Muscle of arm (tissue), 12 donors: Measurements from ENCODE around the gene SEMA6A. TPM values are rescaled to one million over a fixed set of nuclear protein-coding genes. Genes with fewer than 3 reads are reported as not detected.
"Not testable (repeated sequence)": the region's sequence is repeated elsewhere in the genome, so short reads cannot be mapped to it uniquely, and the experiment has no call there.

ENCODE experiments used
- DNase-seq: peaks from one replicate; pipeline ENCODE4 v3.0.0-alpha.2; 2013
- polyA plus RNA-seq, 12 donors: library from polyadenylated mRNA; unstranded; fragments of 120-200 nt; gene quantifications; one replicate each; pipeline ENCODE4 v1.2.1, GENCODE V29; 2013; ENCODE audit not compliant: insufficient read length in 12 of 12

The SEMA6A gene
- polyA plus RNA-seq, 12 donors, result 41.2 to 94.6 (median 58.6) TPM

DNA sequence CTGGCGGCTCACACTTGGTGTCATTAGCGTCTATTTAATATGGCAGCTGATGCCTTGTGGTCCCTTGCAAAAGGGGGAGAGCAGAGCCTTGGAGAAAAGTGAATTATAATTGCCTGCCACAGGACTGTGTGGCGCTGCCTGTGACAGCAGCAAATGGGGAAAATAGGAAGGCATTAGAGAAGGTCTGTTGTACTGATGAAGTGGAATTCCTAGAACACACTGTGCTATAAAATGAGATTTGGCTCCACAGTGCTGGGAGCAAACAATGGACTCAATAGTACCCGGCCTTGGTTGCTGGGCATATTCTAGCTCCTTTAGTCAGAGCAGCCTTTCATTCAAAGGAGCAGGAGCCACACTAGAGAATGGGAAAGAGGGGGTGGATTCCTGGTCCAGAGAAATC, 21.3 kb downstream of the SEMA6A start:
- DNase-seq, result no peak

- DNase-seq, result no peak
Measured at GRCh38 chr5:116550082-116550481, 24.5 kb downstream of the SEMA6A start.

DNA sequence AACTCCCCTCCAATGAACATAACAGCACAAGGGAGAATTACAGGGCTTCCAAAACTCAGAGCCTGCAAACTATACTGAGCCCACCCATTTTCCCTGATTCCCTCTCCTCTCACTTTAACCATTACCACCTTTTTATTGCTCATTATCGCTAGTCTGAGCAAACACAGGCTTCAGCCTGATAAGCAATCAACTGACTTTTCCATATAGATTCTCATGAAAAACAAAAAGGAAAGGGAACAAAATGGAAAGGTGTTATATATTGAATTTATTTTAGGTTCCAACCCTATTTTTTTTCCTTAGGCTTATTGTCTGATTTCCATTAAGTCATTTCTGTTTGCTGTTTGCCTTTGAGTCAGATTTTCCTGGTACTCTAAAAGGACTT, 27.9 kb downstream of the SEMA6A start:
- DNase-seq, result no peak

DNA sequence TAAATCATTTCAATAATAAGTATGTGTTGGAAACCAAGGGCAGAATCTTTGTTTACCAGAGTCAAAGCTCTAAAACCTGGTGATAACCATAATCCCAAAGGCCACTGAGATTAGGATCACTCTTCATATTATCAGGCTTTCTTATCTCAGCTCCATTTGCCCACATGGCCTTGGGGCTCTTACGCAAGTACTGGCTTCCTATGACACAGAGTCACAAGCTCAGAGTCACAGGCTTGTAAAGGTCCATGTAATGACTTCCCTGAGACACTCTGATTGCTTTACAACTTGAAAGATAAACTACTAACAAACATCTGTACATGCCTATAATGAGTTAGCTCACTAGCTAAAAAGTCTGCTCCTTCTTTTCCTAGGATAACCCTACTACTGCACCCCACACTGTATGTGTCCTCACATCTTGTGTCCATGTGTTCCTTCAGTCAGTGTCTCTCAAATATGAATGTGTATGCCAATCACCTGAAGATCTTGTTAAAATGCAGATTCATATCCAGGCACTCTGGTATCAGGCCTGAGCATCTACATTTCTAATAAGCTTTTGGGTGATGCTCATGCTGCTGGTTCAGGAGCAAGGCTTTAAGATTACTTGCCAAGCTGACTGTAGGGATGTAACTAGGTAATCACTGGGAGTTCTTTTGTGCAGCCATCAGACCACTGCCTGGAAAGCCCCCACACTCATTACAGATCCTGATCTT, 28.4 kb downstream of the SEMA6A start:
- no peak for DNase-seq

DNA sequence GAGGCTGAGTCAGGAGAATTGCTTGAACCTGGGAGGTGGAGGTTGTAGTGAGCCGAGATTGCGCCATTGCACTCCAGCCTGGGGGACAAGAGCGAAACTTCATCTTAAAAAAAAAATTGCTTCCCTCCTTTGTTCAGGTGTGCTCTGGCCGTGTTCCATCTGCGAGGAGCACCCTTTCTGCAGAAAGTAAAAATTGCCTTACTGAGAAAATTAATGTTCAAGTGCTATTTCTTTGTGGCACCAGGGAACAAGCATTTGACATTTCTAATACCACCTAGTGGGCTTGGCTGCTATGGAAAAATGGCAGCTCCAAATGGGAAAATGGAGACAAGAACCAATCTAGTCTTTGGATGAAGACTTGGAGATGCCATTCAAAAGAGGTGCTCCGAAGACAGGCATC, 29.2 kb downstream of the SEMA6A start:
- not testable (repeated sequence) for DNase-seq

DNA sequence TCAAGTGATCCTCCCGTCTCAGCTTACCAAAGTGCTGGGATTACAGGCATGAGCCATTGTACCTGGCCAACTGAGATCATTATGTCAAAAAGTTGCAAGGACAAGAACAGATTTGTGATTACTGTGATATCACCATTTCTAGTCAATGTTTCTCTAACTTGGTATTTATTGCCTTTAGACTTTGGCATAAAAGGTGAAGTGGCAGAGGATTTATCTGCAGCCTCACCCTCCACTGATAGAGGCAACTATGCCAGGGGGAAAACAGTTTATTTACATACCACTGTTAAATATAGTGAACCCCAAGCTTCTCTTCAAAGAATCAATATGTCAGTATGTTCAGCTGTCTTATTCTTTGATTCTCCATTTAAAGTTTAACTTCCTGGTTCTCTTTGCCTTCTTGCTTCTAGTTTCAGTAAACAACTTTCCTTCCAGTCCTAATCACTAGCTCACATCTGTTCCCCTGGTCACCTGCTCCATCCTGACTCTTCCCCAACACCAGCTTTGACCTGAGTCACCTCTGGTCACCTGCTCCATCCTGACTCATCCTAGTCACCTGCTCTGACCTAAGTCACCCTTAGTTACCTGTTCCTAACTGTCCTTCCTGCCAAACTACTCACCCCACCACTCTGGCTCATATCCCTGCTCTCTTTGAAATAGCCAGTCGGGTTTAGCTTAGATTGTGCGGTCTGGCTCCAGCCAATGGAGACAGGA, 29.9 kb downstream of the SEMA6A start:
- no peak for DNase-seq

GRCh38 chr5:116543501-116543900, 31.1 kb downstream of the SEMA6A start:
- DNase-seq, result no peak

GRCh38 chr5:116542619-116543018, 32.0 kb downstream of the SEMA6A start:
- no peak for DNase-seq

- DNase-seq, result no peak
Measured at GRCh38 chr5:116539222-116539621, 35.4 kb downstream of the SEMA6A start.

DNA sequence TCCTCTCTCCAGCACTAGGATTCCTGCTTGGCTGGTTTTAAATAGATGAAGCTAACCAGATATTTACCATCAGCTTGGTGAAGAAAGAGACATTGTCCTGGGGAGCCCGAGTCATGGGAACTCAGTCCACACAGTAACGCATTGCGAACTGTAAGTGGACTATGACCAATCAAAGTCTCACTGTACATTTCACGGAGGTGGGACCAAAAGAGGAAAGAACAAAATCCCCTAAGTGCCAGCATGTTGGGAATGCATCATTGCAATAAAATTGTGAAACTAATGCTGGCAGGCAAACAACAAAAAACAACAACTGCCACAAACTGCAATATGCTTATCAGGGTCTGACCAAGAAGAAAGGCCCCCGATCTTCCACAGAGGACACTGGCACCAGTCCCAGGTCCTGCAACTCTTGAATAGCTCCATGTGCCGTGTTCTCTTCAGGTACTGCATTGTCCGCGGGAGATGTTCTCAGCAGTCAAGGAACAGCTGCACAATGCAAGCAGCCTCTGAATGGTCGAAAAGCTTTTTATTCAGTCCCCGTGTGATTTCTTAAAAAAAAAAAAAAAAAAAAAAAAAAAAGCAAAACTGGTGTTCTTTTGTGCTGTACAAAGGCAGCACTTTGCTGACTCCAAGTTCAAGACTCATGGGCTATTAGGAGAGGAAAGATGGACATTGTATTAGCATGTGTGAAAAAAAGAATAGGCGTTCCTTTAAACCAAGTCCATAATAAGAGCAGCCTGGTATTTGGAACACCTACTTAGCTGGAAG, 38.1 kb downstream of the SEMA6A start:
- DNase-seq, result no peak

- DNase-seq, result no peak
Measured at GRCh38 chr5:116534964-116535651, 39.5 kb downstream of the SEMA6A start.

DNA sequence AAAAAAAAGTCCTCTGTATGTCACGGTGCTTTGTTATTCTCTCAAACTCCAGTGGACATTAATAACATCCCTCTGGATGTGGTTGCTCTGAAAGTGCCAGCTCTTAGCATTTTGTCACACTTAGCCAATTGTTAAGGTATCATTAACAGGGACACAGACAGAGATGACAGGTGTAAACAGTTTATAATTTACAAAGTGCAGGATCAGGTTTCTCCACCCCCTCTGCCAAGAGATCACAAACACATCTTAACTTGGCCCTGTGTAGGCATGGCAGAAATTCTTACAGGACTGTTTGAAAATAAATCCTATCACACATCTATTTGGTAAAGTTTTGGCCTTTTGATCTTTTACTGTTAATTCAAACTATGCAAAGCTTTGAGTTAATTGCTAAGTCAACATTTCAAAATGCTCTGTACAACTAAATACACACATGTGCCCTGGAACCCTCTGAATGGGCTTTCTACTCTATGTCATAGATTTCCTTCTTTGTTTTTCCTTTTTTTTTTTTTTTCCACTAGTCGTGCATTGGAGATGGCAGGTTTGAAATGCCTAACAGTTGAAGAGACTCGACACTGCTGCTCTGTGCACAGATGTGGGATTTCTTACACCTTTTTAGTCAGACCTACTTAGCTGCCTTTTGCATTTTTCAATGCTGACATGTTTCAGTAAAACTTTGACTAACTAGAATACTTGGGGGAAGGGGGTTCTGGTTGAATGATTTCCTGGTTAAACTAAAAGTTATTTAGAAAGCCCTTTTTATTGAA, 41.7 kb downstream of the SEMA6A start:
- DNase-seq, result no peak

DNA sequence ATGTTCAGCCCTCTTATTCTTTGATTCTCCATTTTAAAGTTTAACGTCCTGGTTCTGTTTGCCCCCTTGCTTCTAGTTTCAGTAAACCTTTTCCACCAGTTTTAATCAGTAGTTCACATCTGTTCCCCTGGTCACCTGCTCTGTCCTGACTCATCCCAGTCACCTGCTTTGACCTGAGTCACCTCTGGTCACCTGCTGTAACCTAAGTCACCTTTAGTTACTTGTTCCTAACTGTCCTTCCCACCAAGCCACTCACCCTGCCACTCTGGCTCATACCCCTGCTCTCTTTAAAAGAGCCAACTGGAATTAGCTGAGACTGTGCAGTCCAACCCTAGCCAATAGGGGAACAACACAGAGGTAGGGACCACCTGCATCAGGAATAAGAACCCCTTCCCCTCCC, 43.0 kb downstream of the SEMA6A start:
- no peak for DNase-seq

DNA sequence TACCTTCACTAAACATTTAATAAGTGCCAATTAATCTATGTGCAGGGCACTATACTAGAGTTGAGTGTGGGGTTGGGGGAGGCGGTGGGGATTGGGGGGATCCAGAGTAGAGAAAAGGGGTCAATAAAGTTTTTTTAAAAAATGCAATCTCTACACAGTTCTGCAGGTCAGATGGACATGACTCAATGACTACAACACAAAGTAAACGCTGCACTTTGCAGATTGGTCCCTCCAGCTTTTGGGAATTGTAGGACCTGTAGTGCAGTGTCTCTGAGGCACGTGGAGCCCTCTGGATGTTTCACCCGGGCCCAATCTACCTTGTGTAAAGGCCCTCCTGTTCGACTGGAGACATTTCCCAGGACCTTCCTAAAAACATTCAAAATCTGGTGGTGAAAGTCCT, 43.5 kb downstream of the SEMA6A start:
- DNase-seq, result no peak

DNA sequence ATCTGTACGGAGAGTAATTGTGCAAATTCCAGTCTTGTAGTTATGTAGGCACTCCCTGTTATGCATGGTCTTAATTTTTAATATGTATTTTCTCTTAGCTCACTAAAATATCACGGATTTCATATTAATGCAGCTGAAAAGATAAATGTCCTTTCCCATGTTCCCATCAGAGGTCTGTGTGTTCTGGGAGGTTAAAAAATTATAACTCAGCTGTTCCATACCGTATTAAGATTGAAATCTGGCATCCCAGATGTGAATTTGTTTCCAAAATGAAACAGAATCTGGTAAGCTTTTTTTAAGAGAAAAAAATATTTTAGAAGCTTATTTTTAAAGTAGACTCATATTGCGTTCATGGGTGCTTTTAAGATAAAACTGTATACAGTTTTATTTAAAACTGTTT, 44.3 kb downstream of the SEMA6A start:
- no peak for DNase-seq

DNA sequence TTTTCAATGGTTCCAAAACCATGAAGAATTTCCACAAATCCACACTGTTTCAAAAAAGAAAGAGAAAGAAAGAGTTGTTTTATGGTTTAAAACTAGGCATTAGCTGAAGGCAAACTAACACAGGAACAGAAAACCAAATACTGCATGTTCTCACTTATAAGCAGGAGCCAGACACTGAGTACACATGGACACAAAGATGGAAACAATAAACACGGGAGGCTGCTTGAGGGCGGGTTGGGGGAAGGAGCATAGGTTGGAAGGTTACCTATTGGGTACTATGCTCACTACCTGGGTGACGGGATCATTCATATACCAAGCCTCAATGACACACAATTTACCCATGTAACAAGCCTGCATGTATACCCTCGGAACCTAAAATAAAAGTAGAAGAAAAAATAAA, 45.0 kb downstream of the SEMA6A start:
- no peak for DNase-seq

DNA sequence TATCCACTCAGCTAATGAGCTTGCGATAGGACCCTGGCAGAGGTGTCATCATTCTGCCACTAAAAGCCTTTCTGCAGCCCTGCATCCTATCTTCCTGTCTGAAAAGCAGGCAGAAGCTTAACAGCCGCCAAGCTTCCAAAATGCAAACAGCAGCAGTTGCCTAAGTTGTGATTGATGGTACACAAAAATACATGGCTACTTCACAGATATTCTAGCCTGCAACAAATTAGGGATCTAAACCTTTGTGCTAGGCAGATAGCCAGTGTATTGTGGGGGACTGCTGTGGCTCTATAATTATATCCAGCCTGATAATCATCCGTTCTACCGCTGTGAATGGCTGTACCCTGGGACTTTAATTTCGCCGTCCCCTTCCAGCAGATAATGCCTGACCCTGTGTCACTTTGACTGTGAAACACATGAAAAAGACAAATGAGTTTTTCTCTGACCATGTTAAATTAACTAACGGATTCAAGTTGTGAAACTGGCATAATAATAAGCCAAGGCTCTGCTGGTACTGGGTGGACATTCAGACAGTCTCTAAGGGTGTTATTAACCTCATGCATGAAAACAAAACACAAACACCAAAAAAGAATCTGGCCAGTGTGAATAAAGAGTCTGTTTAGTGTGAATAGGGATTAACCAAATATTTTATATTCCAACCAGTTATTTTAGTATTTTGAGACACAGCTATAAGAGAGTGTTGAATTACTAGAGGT, 45.9 kb downstream of the SEMA6A start:
- DNase-seq, result no peak

GRCh38 chr5:116527582-116527981, 47.0 kb downstream of the SEMA6A start:
- DNase-seq, result no peak

GRCh38 chr5:116525674-116526073, 48.9 kb downstream of the SEMA6A start:
- no peak for DNase-seq

DNA sequence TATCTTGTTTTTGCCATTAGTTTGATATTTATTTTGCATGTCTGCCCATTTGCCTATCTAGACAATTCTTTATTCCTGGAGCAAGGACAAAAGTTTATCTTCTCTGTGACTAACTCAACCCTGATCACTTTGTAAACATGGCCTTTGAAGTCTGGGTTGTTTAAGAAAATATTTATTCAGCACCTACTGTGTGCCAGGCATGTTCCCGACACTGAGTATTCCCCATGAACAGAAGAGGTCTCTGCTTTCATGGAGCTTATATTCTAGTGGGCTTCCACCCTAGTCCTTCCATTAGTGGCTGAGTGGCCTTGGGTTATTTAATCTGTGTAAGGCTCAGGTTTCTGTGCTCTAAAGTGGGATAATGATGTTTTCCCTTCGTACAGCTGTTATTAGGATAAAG, 49.7 kb downstream of the SEMA6A start:
- DNase-seq, result no peak
